ENCODE results near the gene NOM1.

NOM1 gene

GRCh38 chr7:157021871-157022680 is 72.6 kb downstream of the NOM1 start:
- Histone ChIP-seq H3K4me1 (ENCODE audit: control insufficient read depth in 1 of 2, insufficient read depth in 2 of 2, low read length in 2 of 2) (peaks cover 15 to 25% of the 10 kb centered on the region in 2 donors), H3K27me3 (ENCODE audit: control insufficient read depth in 1 of 2, insufficient read depth in 2 of 2, low read length in 2 of 2) (peaks cover 79 to 80% of the 10 kb centered on the region in 2 donors), H3K9ac (ENCODE audit: low read depth in 1 of 2, low read length in 2 of 2) (no peak overlapping the region), H3K36me3 (ENCODE audit: control insufficient read depth in 1 of 2, insufficient read depth in 2 of 2, low read length in 2 of 2) (no peaks in the 10 kb centered on the region), H3K9me3 (ENCODE audit: control insufficient read depth in 1 of 2, low read length in 2 of 2) (no peaks in the 10 kb centered on the region), H3K4me3 (ENCODE audit: low read depth in 1 of 2, low read length in 2 of 2) (no peak overlapping the region), H3K27ac (ENCODE audit: low read depth, low read length) (no peak overlapping the region)

Data from duodenal mucosa (tissue), 2 donors.